Activated CD4-positive, alpha-beta T cell treated with anti-CD3 and anti-CD28 coated beads, Interleukin-2, amount 10 ng/mL, durations not matched to agents 7 days and 5 days (primary cell): Measurements from ENCODE around the gene SLC38A11. TPM values are rescaled to one million over a fixed set of nuclear protein-coding genes. Genes with fewer than 3 reads are reported as not detected.
"Not testable (repeated sequence)": the region's sequence is repeated elsewhere in the genome, so short reads cannot be mapped to it uniquely, and the experiment has no call there.

ENCODE experiments used
- CTCF ChIA-PET: fragments of 350-600 bp; sonication (Branson Sonifier 250); formaldehyde crosslinking; loops from one replicate; lab custom pipeline; 2021; ENCODE audit warnings: antibody characterized with exemption; lab: Charles Lee
- POLR2A ChIA-PET: fragments of 350-600 bp; sonication (Branson Sonifier 250); formaldehyde crosslinking; loops from one replicate; lab custom pipeline; 2021; ENCODE audit warnings: antibody characterized with exemption; lab: Charles Lee
- DNase-seq: peaks from one replicate; pipeline ENCODE4 v3.0.0-alpha.2; 2020
- H3K27ac Mint-ChIP-seq: one replicate; pipeline ENCODE4 v1.8.0; 2021; ENCODE audit warnings: mild to moderate bottlenecking, moderate library complexity, mixed read lengths
- H3K27me3 Mint-ChIP-seq: one replicate; pipeline ENCODE4 v1.8.0; 2021; ENCODE audit warnings: mixed read lengths
- H3K36me3 Mint-ChIP-seq: one replicate; pipeline ENCODE4 v1.8.0; 2021; ENCODE audit warnings: low read depth, mixed read lengths
- H3K4me1 Mint-ChIP-seq: one replicate; pipeline ENCODE4 v1.8.0; 2021; ENCODE audit warnings: mixed read lengths
- H3K4me3 Mint-ChIP-seq: one replicate; pipeline ENCODE4 v1.8.0; 2021; ENCODE audit warnings: mild to moderate bottlenecking, moderate library complexity, mixed read lengths
- H3K9me3 Mint-ChIP-seq: one replicate; pipeline ENCODE4 v1.8.0; 2021; ENCODE audit warnings: mixed read lengths
- total RNA-seq, 2 experiments: library from RNA; stranded (reverse); gene quantifications; one replicate each; pipeline ENCODE4 v1.2.3, GENCODE V29; 2021

The SLC38A11 gene
- total RNA-seq, 2 experiments from 2014 or later = not detected

GRCh38 chr2:164981217-164981990 lies 26.1 kb upstream of the SLC38A11 start:
- Mint-ChIP-seq H3K27me3 (peaks cover 7% of the 10 kb centered on the region), H3K27ac (no peak overlapping the region), H3K4me3 (no peak overlapping the region), H3K36me3 (no peaks in the 10 kb centered on the region), H3K4me1 (peaks cover 4% of the 10 kb centered on the region), H3K9me3 (no peaks in the 10 kb centered on the region)
- ChIA-PET POLR2A (no interaction called here), CTCF (no interaction called here)
- no peak for DNase-seq

DNA sequence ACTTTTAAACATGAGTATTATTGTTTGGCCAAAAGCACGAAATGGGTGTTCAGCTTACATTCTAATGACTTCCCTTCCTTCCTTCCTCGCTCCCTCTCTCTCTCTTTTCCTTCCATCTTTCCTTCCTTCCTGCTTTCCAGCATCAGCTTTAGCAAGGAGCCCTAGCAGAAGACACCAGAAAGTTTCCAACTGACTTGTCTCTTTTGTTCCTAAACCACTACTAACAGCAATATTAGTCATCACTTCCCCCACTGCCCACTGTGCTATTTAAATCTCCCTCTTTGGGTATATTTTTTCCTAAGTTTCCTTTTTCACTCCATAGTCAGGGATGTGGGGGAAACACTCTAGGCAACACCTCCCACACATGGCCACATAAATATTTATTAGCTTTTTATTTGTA lies 25.4 kb upstream of the SLC38A11 start:
- POLR2A ChIA-PET, H3K27ac Mint-ChIP-seq, H3K4me3 Mint-ChIP-seq, H3K27me3 Mint-ChIP-seq, CTCF ChIA-PET, H3K36me3 Mint-ChIP-seq, H3K4me1 Mint-ChIP-seq, DNase-seq, H3K9me3 Mint-ChIP-seq: not testable (repeated sequence)

GRCh38 chr2:164979113-164979512 lies 23.8 kb upstream of the SLC38A11 start:
- DNase-seq = no peak
- no peak overlapping the region for H3K27ac Mint-ChIP-seq
- H3K4me1 Mint-ChIP-seq = peaks cover 6% of the 10 kb centered on the region
- H3K27me3 Mint-ChIP-seq = peaks cover 4% of the 10 kb centered on the region
- ChIA-PET POLR2A (no interaction called here), CTCF (interaction anchor here (0.9 kb wide), 1 partner anchor 14 kb away, joined by 4 read pairs; no protein-coding TSS in a partner anchor)
- H3K4me3 Mint-ChIP-seq = no peak overlapping the region
- H3K36me3 Mint-ChIP-seq = no peaks in the 10 kb centered on the region
- no peaks in the 10 kb centered on the region for H3K9me3 Mint-ChIP-seq

GRCh38 chr2:164976875-164977470 lies 21.6 kb upstream of the SLC38A11 start:
- H3K27ac Mint-ChIP-seq, POLR2A ChIA-PET, CTCF ChIA-PET, H3K9me3 Mint-ChIP-seq, H3K36me3 Mint-ChIP-seq, H3K27me3 Mint-ChIP-seq, H3K4me1 Mint-ChIP-seq, H3K4me3 Mint-ChIP-seq, DNase-seq: not testable (repeated sequence)

DNA sequence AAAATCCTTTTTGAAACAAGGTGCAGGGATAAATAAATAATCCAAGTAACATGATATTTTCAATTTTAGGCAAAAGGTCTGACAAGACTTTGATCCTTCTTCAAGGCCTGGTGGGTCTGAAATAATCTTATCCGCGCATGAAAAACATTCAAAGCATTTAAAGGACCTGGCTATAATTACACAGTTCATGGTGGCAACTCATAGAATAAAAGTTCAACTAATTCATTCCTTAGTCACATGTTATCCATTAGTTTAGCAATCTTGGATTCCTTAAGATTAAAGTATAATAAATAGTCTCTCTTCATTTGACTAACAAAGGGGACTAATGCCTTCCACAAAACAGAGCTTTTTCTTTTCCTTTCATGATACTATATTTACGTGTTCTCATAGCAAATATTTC lies 21.0 kb upstream of the SLC38A11 start:
- Mint-ChIP-seq H3K9me3 (no peaks in the 10 kb centered on the region), H3K4me3 (no peak overlapping the region)

DNA sequence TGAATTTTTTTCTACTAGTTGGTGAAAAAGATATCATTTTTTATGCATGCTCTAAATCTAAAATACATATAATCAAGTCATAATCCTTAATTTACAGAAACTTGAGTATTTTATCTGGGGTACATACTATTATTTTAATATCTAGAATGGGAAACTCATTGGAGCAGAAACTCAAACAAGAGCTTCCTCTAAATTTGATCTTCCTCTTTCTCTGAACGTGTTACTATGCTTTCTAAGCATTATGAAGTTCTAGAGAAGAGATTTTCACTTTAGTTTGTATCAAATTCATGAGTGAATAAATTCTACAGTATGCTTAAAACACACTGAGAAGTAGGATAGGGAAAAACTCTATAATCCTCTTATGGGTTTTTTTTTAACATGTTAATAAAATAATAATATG lies 20.6 kb upstream of the SLC38A11 start:
- CTCF ChIA-PET = no interaction called here
- H3K36me3 Mint-ChIP-seq = no peaks in the 10 kb centered on the region
- no peak overlapping the region for H3K4me3 Mint-ChIP-seq
- peaks cover 2% of the 10 kb centered on the region for H3K27me3 Mint-ChIP-seq
- no peak overlapping the region for H3K27ac Mint-ChIP-seq
- peaks cover 6% of the 10 kb centered on the region for H3K4me1 Mint-ChIP-seq
- no peaks in the 10 kb centered on the region for H3K9me3 Mint-ChIP-seq
- no peak for DNase-seq
- POLR2A ChIA-PET = no interaction called here

More for the DNA sequence above, 21.0 kb upstream of the SLC38A11 start:
- Mint-ChIP-seq H3K27ac (no peak overlapping the region), H3K27me3 (peaks cover 2% of the 10 kb centered on the region), H3K36me3 (no peaks in the 10 kb centered on the region), H3K4me1 (peaks cover 6% of the 10 kb centered on the region)
- CTCF ChIA-PET = no interaction called here
- no peak for DNase-seq
- POLR2A ChIA-PET = no interaction called here

GRCh38 chr2:164974221-164974620 lies 18.9 kb upstream of the SLC38A11 start:
- H3K4me3 Mint-ChIP-seq = no peak overlapping the region
- POLR2A ChIA-PET = no interaction called here

DNA sequence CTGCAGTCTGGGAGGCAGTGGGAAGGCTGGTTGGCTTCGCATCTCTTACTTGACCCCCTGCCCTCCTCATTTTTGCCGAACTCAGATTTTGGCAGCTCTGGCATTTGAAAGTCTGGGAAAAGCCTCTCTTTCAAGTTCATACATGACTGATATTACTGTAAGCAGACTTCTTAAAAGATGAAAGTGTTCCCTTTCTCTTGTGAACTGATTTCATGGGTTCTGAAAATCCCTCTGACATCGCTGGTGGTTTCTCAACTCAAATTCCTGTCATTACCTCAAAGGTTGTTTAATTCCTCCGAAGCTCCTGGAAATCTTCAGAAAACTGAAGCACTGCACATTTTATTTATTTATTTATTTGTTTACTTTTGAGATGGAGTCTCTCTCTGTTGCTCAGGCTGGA lies 16.9 kb upstream of the SLC38A11 start:
- no peak overlapping the region for H3K27ac Mint-ChIP-seq
- ChIA-PET POLR2A (interaction anchor here (0.6 kb wide), 1 partner anchor 17 kb away, joined by 4 read pairs; no protein-coding TSS in a partner anchor), CTCF (no interaction called here)
- peaks cover 5% of the 10 kb centered on the region for H3K4me1 Mint-ChIP-seq
- H3K9me3 Mint-ChIP-seq = no peaks in the 10 kb centered on the region
- H3K36me3 Mint-ChIP-seq = no peaks in the 10 kb centered on the region
- no peaks in the 10 kb centered on the region for H3K27me3 Mint-ChIP-seq
- no peak overlapping the region for H3K4me3 Mint-ChIP-seq
- DNase-seq = no peak

More at GRCh38 chr2:164974221-164974620, 18.9 kb upstream of the SLC38A11 start:
- no peak for DNase-seq
- Mint-ChIP-seq H3K36me3 (no peaks in the 10 kb centered on the region), H3K4me1 (peaks cover 5% of the 10 kb centered on the region), H3K27me3 (no peaks in the 10 kb centered on the region), H3K9me3 (no peaks in the 10 kb centered on the region), H3K27ac (no peak overlapping the region)
- CTCF ChIA-PET = no interaction called here

DNA sequence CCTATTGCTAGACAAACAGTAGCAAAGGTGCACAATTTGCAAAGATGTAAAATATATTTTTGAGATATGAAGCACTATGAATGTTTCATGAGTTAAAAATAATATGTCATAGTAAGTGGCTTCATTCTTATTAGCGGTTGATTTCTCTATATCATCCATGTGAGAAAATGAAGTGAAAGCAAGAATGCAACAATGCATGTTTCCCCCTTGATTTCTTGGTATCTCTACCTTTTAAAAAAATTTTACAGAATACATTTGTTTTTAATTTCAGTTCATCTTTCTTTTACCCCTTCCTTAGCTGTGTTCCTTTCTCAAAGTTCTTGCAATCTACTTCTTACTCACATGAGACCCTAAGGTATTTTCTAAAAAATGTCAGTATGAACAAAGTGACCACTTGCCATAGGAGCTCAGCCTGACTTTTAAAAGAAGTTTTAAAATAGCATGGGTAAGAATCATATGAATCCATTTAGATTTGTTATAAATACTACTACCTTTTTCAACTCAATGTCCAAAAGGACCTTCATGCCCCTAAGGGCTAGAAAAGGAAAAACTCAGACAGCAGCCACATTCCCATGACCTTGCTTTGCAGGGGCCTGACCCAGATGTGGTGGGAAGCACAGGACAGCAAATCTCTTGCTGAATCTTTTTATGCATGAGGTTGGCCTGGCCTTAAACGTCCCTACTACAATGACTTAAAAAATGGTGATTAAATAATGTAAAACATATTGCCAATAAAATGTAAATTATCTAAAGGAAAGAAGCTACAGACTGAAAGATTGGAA lies 14.8 kb upstream of the SLC38A11 start:
- Mint-ChIP-seq H3K4me3 (no peak overlapping the region), H3K36me3 (no peaks in the 10 kb centered on the region), H3K4me1 (peaks cover 5% of the 10 kb centered on the region), H3K27ac (no peak overlapping the region), H3K9me3 (no peaks in the 10 kb centered on the region), H3K27me3 (peaks cover 2% of the 10 kb centered on the region)
- ChIA-PET POLR2A (no interaction called here), CTCF (no interaction called here)
- no peak for DNase-seq

- no peaks in the 10 kb centered on the region for H3K4me1 Mint-ChIP-seq
- H3K27ac Mint-ChIP-seq = no peak overlapping the region
- H3K9me3 Mint-ChIP-seq = no peaks in the 10 kb centered on the region
- POLR2A ChIA-PET = no interaction called here
- H3K36me3 Mint-ChIP-seq = no peaks in the 10 kb centered on the region
- CTCF ChIA-PET = no interaction called here
- DNase-seq = no peak
- H3K27me3 Mint-ChIP-seq = peaks cover 2% of the 10 kb centered on the region
- no peak overlapping the region for H3K4me3 Mint-ChIP-seq
Observed at GRCh38 chr2:164967781-164968228, 12.5 kb upstream of the SLC38A11 start.

- Mint-ChIP-seq H3K9me3 (no peaks in the 10 kb centered on the region), H3K4me1 (no peaks in the 10 kb centered on the region), H3K27ac (no peak overlapping the region), H3K27me3 (peaks cover 2% of the 10 kb centered on the region), H3K36me3 (no peaks in the 10 kb centered on the region), H3K4me3 (no peak overlapping the region)
- ChIA-PET CTCF (no interaction called here), POLR2A (no interaction called here)
- no peak for DNase-seq
Observed at GRCh38 chr2:164967361-164967760, 12.0 kb upstream of the SLC38A11 start.

GRCh38 chr2:164964700-164965099 lies 9.4 kb upstream of the SLC38A11 start:
- H3K36me3 Mint-ChIP-seq = no peaks in the 10 kb centered on the region

GRCh38 chr2:164960159-164960558 lies 4.8 kb upstream of the SLC38A11 start:
- Mint-ChIP-seq H3K27ac (no peak overlapping the region), H3K36me3 (no peaks in the 10 kb centered on the region), H3K27me3 (peaks cover 7% of the 10 kb centered on the region), H3K4me1 (no peaks in the 10 kb centered on the region), H3K4me3 (no peak overlapping the region), H3K9me3 (no peaks in the 10 kb centered on the region)
- no peak for DNase-seq
- ChIA-PET POLR2A (no interaction called here), CTCF (no interaction called here)

More at GRCh38 chr2:164964700-164965099, 9.4 kb upstream of the SLC38A11 start:
- ChIA-PET CTCF (no interaction called here), POLR2A (no interaction called here)
- Mint-ChIP-seq H3K4me1 (no peaks in the 10 kb centered on the region), H3K27me3 (peaks cover 2% of the 10 kb centered on the region), H3K4me3 (no peak overlapping the region), H3K9me3 (no peaks in the 10 kb centered on the region), H3K27ac (no peak overlapping the region)
- no peak for DNase-seq
